Peyer's patch (tissue), 4 donors: ENCODE results near the gene TMSB15A. TPM values are rescaled to one million over a fixed set of nuclear protein-coding genes. Genes with fewer than 3 reads are reported as not detected.

Experiments
- total RNA-seq, 4 donors: library from RNA; depleted of rRNA; stranded (reverse); fragments of >200 nt; gene quantifications; one replicate each; pipeline ENCODE4 v1.1.0, GENCODE V29; 2016

TMSB15A gene
- total RNA-seq, 4 donors from 2014 or later, result not detected

Other genes starting within 250 kb of the TMSB15A start
- gene NXF2B, start 76.7 kb downstream of the TMSB15A start, total RNA-seq, result not detected
- gene TCP11X2, start 44.9 kb downstream of the TMSB15A start, total RNA-seq, result not detected
- 10 to 100 TPM; 12.4 to 20.0 (median 14.7) TPM for gene ARMCX5, start 82.8 kb upstream of the TMSB15A start, total RNA-seq
- 10 to 100 TPM in 1 of 4 donors, 1 to 10 TPM in 3; 3.5 to 14.9 (median 5.8) TPM for gene GPRASP1, start 134.7 kb upstream of the TMSB15A start, total RNA-seq
- gene GPRASP2, start 195.7 kb upstream of the TMSB15A start, total RNA-seq, result 1 to 10 TPM; 1.7 to 3.9 (median 1.9) TPM
- gene GPRASP3, start 204.0 kb upstream of the TMSB15A start, total RNA-seq, result 1 to 10 TPM; 1.1 to 3.7 (median 2.4) TPM